Middle frontal gyrus (tissue), 1 donor: ENCODE measurements around the gene PCDHA5.

Experiments
- DNase-seq: peaks from one replicate; pipeline ENCODE4 v3.0.0-alpha.2; 2015; ENCODE audit warnings: low spot score; ENCODE audit errors: extremely low spot score

The PCDHA5 gene

DNA sequence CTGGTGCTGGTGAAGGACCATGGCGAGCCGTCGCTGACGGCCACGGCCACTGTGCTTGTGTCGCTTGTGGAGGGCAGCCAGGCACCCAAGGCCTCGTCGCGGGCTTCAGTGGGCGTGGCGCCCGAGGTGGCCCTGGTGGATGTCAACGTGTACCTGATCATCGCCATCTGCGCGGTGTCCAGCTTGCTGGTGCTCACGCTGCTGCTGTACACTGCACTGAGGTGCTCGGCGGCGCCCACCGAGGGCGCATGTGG, 36.5 kb downstream of the PCDHA5 start:
- no peak for DNase-seq

DNA sequence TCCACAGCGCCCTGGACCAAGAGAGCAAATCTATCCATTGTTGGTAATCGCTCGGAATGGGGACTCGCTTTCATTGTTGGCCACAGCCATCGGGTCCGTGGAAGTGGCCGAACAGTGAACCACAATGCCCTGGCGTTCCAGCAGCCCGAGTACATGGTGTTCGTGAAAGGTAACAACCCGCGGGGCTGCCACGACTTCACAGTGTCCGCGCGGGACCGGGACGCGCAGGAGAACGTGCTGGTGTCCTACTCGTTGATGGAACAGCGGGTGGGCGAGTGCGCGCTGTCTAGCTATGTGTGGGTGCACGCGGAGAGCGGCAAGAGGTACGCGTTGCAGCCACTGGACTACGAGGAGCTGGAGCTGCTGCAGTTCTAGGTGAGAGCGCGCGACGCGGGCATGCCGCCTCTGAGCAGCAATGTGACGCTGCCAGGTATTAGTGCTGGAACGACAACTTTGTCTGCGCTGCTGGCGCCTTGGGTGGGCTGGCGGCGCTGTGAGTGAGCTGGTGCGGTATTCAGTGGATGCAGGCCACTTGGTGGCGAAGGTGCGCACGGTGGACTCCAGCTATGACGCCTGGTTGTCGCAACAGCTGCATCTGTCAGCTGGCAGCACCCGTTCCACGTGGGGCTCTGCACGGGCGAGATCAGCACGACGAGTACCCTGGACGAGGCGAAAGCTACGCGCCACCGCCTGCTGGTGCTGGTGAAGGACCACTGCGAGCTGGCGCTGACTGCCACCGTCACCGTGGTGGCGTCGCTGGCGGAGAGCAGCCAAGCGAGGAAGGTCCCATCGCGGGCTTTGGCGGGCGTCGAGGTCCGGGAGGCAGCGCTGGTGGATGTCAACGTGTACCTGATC, 41.3 kb downstream of the PCDHA5 start:
- no peak for DNase-seq

DNA sequence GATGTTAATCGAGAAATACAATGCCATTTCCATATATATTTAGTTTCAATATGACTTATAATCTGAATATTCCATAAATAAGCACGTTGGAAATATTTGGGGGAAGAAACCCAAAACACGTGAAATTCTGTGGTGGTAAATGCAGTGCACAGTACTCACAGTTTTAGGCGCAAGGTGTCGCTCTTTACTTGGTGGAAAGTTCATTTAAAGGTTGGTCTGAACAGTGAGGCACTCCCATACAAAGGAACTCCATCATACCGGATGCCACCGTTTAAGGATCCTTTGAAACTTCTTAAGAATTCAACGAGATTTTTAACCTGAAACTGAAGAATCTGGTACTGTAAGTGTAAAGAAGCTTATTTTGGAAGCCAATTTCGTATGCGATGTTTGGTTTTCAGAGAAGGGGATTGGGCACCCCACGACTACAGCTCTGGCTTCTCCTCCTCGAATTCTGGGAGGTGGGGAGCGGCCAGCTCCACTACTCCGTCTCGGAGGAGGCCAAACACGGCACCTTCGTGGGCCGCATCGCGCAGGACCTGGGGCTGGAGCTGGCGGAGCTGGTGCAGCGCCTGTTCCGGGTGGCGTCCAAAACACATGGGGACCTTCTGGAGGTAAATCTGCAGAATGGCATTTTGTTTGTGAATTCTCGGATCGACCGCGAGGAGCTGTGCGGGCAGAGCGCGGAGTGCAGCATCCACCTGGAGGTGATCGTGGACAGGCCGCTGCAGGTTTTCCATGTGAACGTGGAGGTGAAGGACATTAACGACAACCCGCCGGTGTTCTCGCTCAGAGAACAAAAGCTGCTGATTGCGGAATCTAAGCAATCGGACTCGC, 47.5 kb downstream of the PCDHA5 start, which contains the start of gene PCDHA11:
PCDHA11 (plus strand) TSS at position 237 of the 834 bp plus-strand sequence; CDS start at position 384, 147 bp downstream.
- no peak for DNase-seq

GRCh38 chr5:140869555-140869886, 48.1 kb downstream of the PCDHA5 start:
- no peak for DNase-seq

GRCh38 chr5:140870221-140871201, 49.1 kb downstream of the PCDHA5 start:
- no peak for DNase-seq
